K562 (cell line): ENCODE measurements around the gene GNAI2. TPM values are rescaled to one million over a fixed set of nuclear protein-coding genes. Genes with fewer than 3 reads are reported as not detected.
A peak's percentile ranks its signal among the peaks of the same experiment; 100 is the strongest.

ENCODE experiments used
- ATAC-seq: fragments of 200-7000 bp; cut with Tn5 transposase; 3 replicates; pipeline ENCODE4 v1.9.1; 2020; ENCODE audit warnings: moderate library complexity
- BruUV-seq: library from RNA; stranded (reverse); fragments of 400-500 nt; replicated peaks from 2 replicates; lab custom pipeline; 2021; lab: Mats Ljungman, UMichigan
- CTCF ChIA-PET: fragments of 300-600 bp; formaldehyde crosslinking; extraction: SDS; loops from one replicate; lab custom pipeline; 2021; ENCODE audit warnings: low intra/inter-chr PET ratio; lab: Yijun Ruan, JAX
- POLR2A ChIA-PET: fragments of 300-600, 350-650 bp; sonication (Branson Sonifier 250); formaldehyde crosslinking; extraction: SDS; loops from one replicate; lab custom pipeline; 2021; ENCODE audit warnings: antibody characterized with exemption, inconsistent platforms; lab: Yijun Ruan, JAX
- DNase-seq, 4 experiments: peaks; one replicate each; pipeline versions ENCODE4 v3.0.0 to v3.0.0-alpha.2; 2011 to 2018; ENCODE audit warnings: low spot score in 3 of 4, mixed read lengths in 3 of 4; ENCODE audit errors: extremely low read depth in 1 of 4
- FAIRE-seq: peaks from 2 replicates; lab custom pipeline; 2011; peaks lifted over from hg19 to GRCh38; lab: Jason Lieb, UNC
- H2AFZ ChIP-seq: 2 replicates; pipeline ENCODE4 v1.6.0; 2011; ENCODE audit warnings: low read depth, low read length, control low read depth, inconsistent platforms
- H3K27ac ChIP-seq: fragments of 200-600 bp; 3 replicates; pipeline ENCODE4 v1.8.0; 2011; ENCODE audit warnings: low read depth, mild to moderate bottlenecking, control low read depth, inconsistent platforms, low read length, moderate library complexity, mixed read lengths; ENCODE audit errors: extremely low read depth
- H3K27me3 ChIP-seq, 2 experiments: fragments of 300-600 bp in 1 of 2; 2 replicates in 1 of 2; 3 replicates in 1 of 2; pipeline versions ENCODE4 v1.6.0 to v1.8.0; 2011; ENCODE audit warnings: inconsistent platforms in 2 of 2, low read length in 2 of 2, mild to moderate bottlenecking in 1 of 2, mixed read lengths in 1 of 2, moderate library complexity in 1 of 2; ENCODE audit not compliant: control insufficient read depth in 2 of 2, insufficient read depth in 2 of 2
- H3K36me3 ChIP-seq: fragments of 300-600 bp; 3 replicates; pipeline ENCODE4 v1.8.0; 2011; ENCODE audit warnings: mild to moderate bottlenecking, low read length, inconsistent platforms; ENCODE audit not compliant: control insufficient read depth, insufficient read depth
- H3K4me1 ChIP-seq, 2 experiments: fragments of 200-600 bp in 1 of 2; replicated peaks in 1 of 2; 2 replicates in 1 of 2; 3 replicates in 1 of 2; pipeline versions ENCODE4 v1.5.1 to v1.8.0; 2011; ENCODE audit warnings: inconsistent platforms in 2 of 2, low read length in 2 of 2, mild to moderate bottlenecking in 1 of 2, mixed read lengths in 1 of 2, moderate library complexity in 1 of 2; ENCODE audit not compliant: control insufficient read depth in 2 of 2, insufficient read depth in 2 of 2
- H3K4me2 ChIP-seq: 2 replicates; pipeline ENCODE4 v1.6.1; 2011; ENCODE audit warnings: low read length, control low read depth, inconsistent platforms, mixed read lengths; ENCODE audit not compliant: insufficient read depth
- H3K4me3 ChIP-seq: fragments of 200-600 bp; sonication (generic), shearing (Covaris generic); 2 replicates; pipeline ENCODE4 v1.5.1; 2016; ENCODE audit warnings: control low read depth, inconsistent platforms
- H3K79me2 ChIP-seq: fragments of 200-600 bp; 3 replicates; pipeline ENCODE4 v1.8.0; 2011; ENCODE audit warnings: low read length, inconsistent platforms; ENCODE audit not compliant: control insufficient read depth, insufficient read depth
- H3K9ac ChIP-seq, 2 experiments: 2 replicates each; pipeline versions ENCODE4 v1.6.0 to v1.6.1; 2011; ENCODE audit warnings: low read depth in 2 of 2, low read length in 2 of 2, control low read depth in 1 of 2, inconsistent platforms in 1 of 2, mild to moderate bottlenecking in 1 of 2, mixed read lengths in 1 of 2; ENCODE audit not compliant: insufficient read depth in 1 of 2
- H3K9me1 ChIP-seq: one replicate; pipeline ENCODE4 v1.6.0; 2011; ENCODE audit warnings: inconsistent platforms, mild to moderate bottlenecking, low read length, moderate library complexity; ENCODE audit not compliant: control insufficient read depth, insufficient read depth
- H3K9me3 ChIP-seq: replicated peaks from 2 replicates; pipeline ENCODE4 v1.5.1; 2011; ENCODE audit warnings: low read depth, low read length, inconsistent platforms; ENCODE audit not compliant: control insufficient read depth, insufficient read depth
- H4K20me1 ChIP-seq: replicated peaks from 2 replicates; pipeline ENCODE4 v1.6.1; 2011; ENCODE audit warnings: low read length, inconsistent platforms, mixed read lengths; ENCODE audit not compliant: control insufficient read depth, insufficient read depth
- MYBL2 ChIP-seq, 2 experiments: fragments of 450-650 bp in 1 of 2; sonication (generic) in 1 of 2; formaldehyde crosslinking in 1 of 2; IDR thresholded peaks; 2 replicates each; pipeline versions ENCODE4 v1.6.1 to v1.8.1; 2017 to 2022; ENCODE audit warnings: borderline replicate concordance in 1 of 2, inconsistent platforms in 1 of 2, low read depth in 1 of 2, mild to moderate bottlenecking in 1 of 2, missing genetic modification reagents in 1 of 2, moderate library complexity in 1 of 2
- ZBTB33 ChIP-seq: sonication (generic); formaldehyde crosslinking; IDR thresholded peaks from 2 replicates; pipeline ENCODE4 v1.8.1; 2023; ENCODE audit warnings: mild to moderate bottlenecking, missing genetic modification reagents
- WGBS: fragments of 100-300 bp; shearing (Covaris generic); methylation state at CpG from one replicate; pipeline ENCODE4 v1.1.6; 2016; ENCODE audit warnings: low coverage, mixed read lengths; ENCODE audit not compliant: insufficient coverage; ENCODE audit errors: missing lambda C conversion rate; 5-methylcytosine and 5-hydroxymethylcytosine counted together
- in situ Hi-C: fragments of 300-500 bp; cut with MboI; formaldehyde crosslinking; loops from 4 replicates; pipeline ENCODE4 v1.15.0; 2018; ENCODE audit warnings: inconsistent platforms, mixed read lengths
- intact Hi-C: fragments of 100-400 bp; cut with micrococcal nuclease; formaldehyde crosslinking; loops from 2 replicates; pipeline ENCODE4 v1.14.2; 2022
- polyA plus RNA-seq, 8 experiments: library from polyadenylated mRNA; depleted of rRNA in 4 of 8; stranded (reverse) in 5 of 8; unstranded in 3 of 8; fragments of >200 nt; fragmentation: Nextera tagmentation in 2 of 8; fragmentation: Illumina TruSeq in 1 of 8; extraction: Ambion mirVana in 2 of 8; extraction: Trizol in 1 of 8; gene quantifications; 2 replicates each; pipeline versions ENCODE4 v1.2.1 to v1.2.3, GENCODE V29; 2011 to 2014; ENCODE audit warnings: inconsistent platforms in 1 of 8, missing spikeins in 1 of 8
- total RNA-seq, 7 experiments: library from RNA; depleted of rRNA in 6 of 7; stranded (reverse); fragments of >200 nt in 6 of 7; fragmentation: Illumina TruSeq in 2 of 7; extraction: Trizol in 2 of 7; gene quantifications; 2 replicates each; pipeline versions ENCODE4 v1.2.1 to v1.2.3, GENCODE V29; 2011 to 2021; ENCODE audit warnings: low replicate concordance in 1 of 7

GNAI2 gene
- total and polyA plus RNA-seq, 9 of the 15 experiments (the other 6 are each of a cell fraction or from before 2014, with no cell fraction given): 1.1 to 72.2 (median 42.7) TPM

- intact Hi-C loops (no loop called here), in situ Hi-C loops (no loop called here)
- Histone ChIP-seq H3K4me1 (peaks cover 42 to 51% of the 10 kb centered on the region in 2 experiments), H3K4me2 (peak overlapping the region; percentile 78; the same call in 1 of the 2 replicates), H3K79me2 (peaks cover 29% of the 10 kb centered on the region), H3K27me3 (no peaks in the 10 kb centered on the region), H2AFZ (no peak overlapping the region), H4K20me1 (no peaks in the 10 kb centered on the region), H3K9me1 (no peaks in the 10 kb centered on the region), H3K9me3 (no peaks in the 10 kb centered on the region), H3K9ac (peak overlapping the region; percentile 69 to 95), H3K27ac (peak overlapping the region; percentile 85), H3K36me3 (peaks cover 5% of the 10 kb centered on the region; the same call in 1 of the 3 replicates), H3K4me3 (no peak overlapping the region)
- CTCF ChIA-PET: interaction anchor here (0.8 to 2.7 kb wide), 4 partner anchors 18 to 53 kb away, joined by 3 to 26 read pairs (median 6); no protein-coding TSS in a partner anchor
- FAIRE-seq (no peak), DNase-seq (no peak), ATAC-seq (no peak)
- WGBS: 88% methylated on average over 12 of the region's 16 CpGs
- BruUV-seq: no TSS peak
- TF ChIP-seq MYBL2 (IDR thresholded peaks at IDR 0.05; ENCODE audit: low read depth) (no peak), MYBL2 (CRISPR knock-in tag; IDR thresholded peaks at IDR 0.05; ENCODE audit: borderline replicate concordance) (no peak), ZBTB33 (CRISPR knock-in tag) (peak; percentile 80)
- POLR2A ChIA-PET: interaction anchor here (1.0 to 2.1 kb wide), 2 partner anchors 14 to 320 kb away, joined by 3 to 8 read pairs; no protein-coding TSS in a partner anchor
Observed at GRCh38 chr3:50245251-50245745, 9.3 kb downstream of the GNAI2 start.
